HEK293T (cell line): ENCODE measurements around the gene ZNF638.

Experiments used
- ARNT ChIP-seq: fragments of 450-650 bp; IDR thresholded peaks from 2 replicates; pipeline ENCODE4 v1.6.1; 2017; ENCODE audit warnings: mild to moderate bottlenecking
- BHLHE40 ChIP-seq: fragments of 450-650 bp; IDR thresholded peaks from 2 replicates; pipeline ENCODE4 v1.6.1; 2016; ENCODE audit warnings: mild to moderate bottlenecking, moderate library complexity, borderline replicate concordance
- CTBP1 ChIP-seq: fragments of 450-650 bp; IDR thresholded peaks from 2 replicates; pipeline ENCODE4 v1.6.1; 2016; ENCODE audit warnings: borderline replicate concordance
- ELF4 ChIP-seq: fragments of 450-650 bp; IDR thresholded peaks from 2 replicates; pipeline ENCODE4 v1.6.1; 2017; ENCODE audit warnings: antibody characterized with exemption
- FOXA1 ChIP-seq: fragments of 450-650 bp; IDR thresholded peaks from 2 replicates; pipeline ENCODE4 v1.6.1; 2016; ENCODE audit warnings: mild to moderate bottlenecking
- FOXK2 ChIP-seq: fragments of 450-650 bp; IDR thresholded peaks from 2 replicates; pipeline ENCODE4 v1.6.1; 2016; ENCODE audit warnings: mild to moderate bottlenecking
- FOXM1 ChIP-seq: fragments of 450-650 bp; IDR thresholded peaks from 2 replicates; pipeline ENCODE4 v1.6.1; 2017; ENCODE audit warnings: mild to moderate bottlenecking, borderline replicate concordance
- L3MBTL2 ChIP-seq: fragments of 450-650 bp; conservative IDR thresholded peaks from 2 replicates; pipeline ENCODE4 v1.6.1; 2016; ENCODE audit warnings: mild to moderate bottlenecking
- SP1 ChIP-seq: fragments of 450-650 bp; IDR thresholded peaks from 2 replicates; pipeline ENCODE4 v1.6.1; 2017
- SUZ12 ChIP-seq: fragments of 450-650 bp; IDR thresholded peaks from 2 replicates; pipeline ENCODE4 v1.6.1; 2016; ENCODE audit warnings: mild to moderate bottlenecking
- TARDBP ChIP-seq: fragments of 450-650 bp; IDR thresholded peaks from 2 replicates; pipeline ENCODE4 v1.6.1; 2016
- ZNF384 ChIP-seq: fragments of 450-650 bp; IDR thresholded peaks from 2 replicates; pipeline ENCODE4 v1.6.1; 2016
- TF ChIP-seq, protein P1 (sequence below): fragments of 450-650 bp; IDR thresholded peaks from 2 replicates; pipeline ENCODE4 v1.6.1; 2016

DNA sequence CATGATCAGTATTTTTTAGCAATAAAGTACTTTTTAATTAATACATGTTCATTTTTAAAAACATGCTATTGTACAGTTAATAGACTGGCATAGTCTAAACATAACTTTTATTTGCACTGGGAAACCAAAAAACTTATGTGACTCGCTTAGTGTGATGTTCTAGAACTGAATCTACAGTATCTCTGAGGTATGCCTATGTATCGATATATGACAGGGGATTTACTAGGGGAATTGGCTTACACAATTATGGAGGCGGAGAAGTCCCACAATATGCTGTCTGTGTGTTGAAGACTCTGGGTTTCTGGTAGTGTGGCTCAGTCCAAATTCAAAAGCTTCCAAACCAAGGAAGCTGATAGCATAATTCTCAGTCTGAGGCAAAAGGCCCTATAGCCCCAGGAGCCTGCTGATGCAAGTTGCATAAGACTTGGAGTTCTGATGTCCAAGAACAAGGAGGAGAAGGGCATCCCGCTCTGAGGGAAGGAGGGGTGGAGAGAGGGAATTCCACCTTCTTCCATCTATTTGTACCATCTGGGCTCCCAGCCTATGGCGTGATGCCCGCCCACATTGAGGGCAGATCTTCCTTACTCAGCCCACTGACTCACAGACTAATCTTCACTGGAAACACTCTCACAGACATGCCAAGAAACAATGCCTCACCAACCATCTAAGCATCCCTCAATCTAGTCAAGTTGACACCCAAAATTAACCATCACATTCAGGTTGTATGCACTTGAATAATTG, 27.5 kb downstream of the ZNF638 start:
- TF ChIP-seq FOXM1 (no peak), SUZ12 (no peak), BHLHE40 (no peak), FOXA1 (no peak), ELF4 (no peak), TARDBP (no peak), CTBP1 (no peak), L3MBTL2 (no peak), ARNT (no peak), SP1 (no peak), FOXK2 (no peak), ZNF384 (no peak)
- TF ChIP-seq, protein P1, sequence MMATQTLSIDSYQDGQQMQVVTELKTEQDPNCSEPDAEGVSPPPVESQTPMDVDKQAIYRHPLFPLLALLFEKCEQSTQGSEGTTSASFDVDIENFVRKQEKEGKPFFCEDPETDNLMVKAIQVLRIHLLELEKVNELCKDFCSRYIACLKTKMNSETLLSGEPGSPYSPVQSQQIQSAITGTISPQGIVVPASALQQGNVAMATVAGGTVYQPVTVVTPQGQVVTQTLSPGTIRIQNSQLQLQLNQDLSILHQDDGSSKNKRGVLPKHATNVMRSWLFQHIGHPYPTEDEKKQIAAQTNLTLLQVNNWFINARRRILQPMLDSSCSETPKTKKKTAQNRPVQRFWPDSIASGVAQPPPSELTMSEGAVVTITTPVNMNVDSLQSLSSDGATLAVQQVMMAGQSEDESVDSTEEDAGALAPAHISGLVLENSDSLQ: no peak
